ENCODE measurements around the gene CAD.

The CAD gene

DNA sequence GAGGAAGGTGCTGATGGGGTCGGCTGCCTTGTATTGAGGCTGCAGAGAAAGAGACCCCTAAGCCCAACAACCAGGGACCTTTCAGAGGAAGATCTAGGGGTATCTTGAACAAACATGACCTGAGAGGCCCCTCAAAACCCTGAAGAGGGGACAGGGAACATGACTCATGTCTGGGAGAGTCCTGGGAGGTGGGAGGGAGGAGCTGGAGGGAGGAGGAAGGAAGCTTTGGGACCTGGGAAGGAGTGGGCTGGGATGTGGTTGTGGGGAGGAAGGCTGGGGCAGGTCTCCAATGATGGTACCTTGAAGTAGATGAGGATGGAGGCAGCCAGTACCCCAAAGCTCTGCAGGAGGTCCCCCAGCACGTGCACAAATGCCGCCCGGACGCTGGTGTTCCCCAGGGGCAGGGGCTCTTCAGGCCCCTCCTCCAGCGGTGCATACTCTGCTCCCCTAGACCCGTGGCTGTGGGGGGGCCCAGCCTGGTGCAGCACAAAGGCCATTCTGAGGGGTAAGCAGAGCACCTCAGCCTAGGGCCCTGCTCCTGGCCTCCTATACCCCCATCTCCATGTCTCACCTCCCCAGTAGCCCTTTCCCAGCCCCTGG, 39.8 kb downstream of the CAD start:
- H3K36me3 ChIP-seq (ENCODE audit: control insufficient read depth, insufficient read depth, low read length) = no peaks in the 10 kb centered on the region
- H3K9me3 ChIP-seq (ENCODE audit: control insufficient read depth, low read length) = no peaks in the 10 kb centered on the region
- H3K4me1 ChIP-seq (ENCODE audit: control insufficient read depth, insufficient read depth, low read length, poor library complexity, severe bottlenecking) = no peaks in the 10 kb centered on the region
- H3K4me3 ChIP-seq (ENCODE audit: extremely low read depth, insufficient read depth, low read length, poor library complexity, severe bottlenecking) = no peak overlapping the region
- no peak overlapping the region for H3K27ac ChIP-seq (ENCODE audit: low read depth, low read length, severe bottlenecking)
- 83 to 88% methylated on average over 5 to 7 of the region's 7 CpGs for WGBS, 2 experiments (ENCODE audit: insufficient coverage in 2 of 2)

DNA sequence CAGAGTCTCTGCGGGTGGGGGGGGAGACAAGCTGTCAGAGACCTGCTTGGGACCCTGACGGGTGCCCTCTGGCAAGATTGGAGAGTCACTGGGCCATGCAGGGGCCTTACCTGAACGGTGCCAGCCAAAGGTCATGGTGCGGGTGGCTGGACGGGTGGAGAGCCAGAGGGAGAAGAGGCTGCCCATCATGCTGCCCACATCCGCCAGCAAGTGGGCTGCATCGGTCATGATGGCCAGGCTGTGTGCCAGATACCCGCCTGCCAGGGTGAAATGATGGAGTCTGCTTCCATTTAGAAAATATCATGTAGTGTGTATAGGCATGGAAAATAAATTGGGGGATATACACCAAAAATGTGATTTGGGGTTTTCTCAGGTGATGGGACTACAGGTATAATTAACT, 40.9 kb downstream of the CAD start:
- WGBS, 2 experiments (ENCODE audit: insufficient coverage in 2 of 2) = 83 to 92% methylated on average over 8 of the region's 8 CpGs
- Histone ChIP-seq H3K9me3 (ENCODE audit: control insufficient read depth, low read length) (no peaks in the 10 kb centered on the region), H3K36me3 (ENCODE audit: control insufficient read depth, insufficient read depth, low read length) (no peaks in the 10 kb centered on the region), H3K27ac (ENCODE audit: low read depth, low read length, severe bottlenecking) (no peak overlapping the region), H3K4me3 (ENCODE audit: extremely low read depth, insufficient read depth, low read length, poor library complexity, severe bottlenecking) (no peak overlapping the region), H3K4me1 (ENCODE audit: control insufficient read depth, insufficient read depth, low read length, poor library complexity, severe bottlenecking) (peaks cover 2% of the 10 kb centered on the region)

DNA sequence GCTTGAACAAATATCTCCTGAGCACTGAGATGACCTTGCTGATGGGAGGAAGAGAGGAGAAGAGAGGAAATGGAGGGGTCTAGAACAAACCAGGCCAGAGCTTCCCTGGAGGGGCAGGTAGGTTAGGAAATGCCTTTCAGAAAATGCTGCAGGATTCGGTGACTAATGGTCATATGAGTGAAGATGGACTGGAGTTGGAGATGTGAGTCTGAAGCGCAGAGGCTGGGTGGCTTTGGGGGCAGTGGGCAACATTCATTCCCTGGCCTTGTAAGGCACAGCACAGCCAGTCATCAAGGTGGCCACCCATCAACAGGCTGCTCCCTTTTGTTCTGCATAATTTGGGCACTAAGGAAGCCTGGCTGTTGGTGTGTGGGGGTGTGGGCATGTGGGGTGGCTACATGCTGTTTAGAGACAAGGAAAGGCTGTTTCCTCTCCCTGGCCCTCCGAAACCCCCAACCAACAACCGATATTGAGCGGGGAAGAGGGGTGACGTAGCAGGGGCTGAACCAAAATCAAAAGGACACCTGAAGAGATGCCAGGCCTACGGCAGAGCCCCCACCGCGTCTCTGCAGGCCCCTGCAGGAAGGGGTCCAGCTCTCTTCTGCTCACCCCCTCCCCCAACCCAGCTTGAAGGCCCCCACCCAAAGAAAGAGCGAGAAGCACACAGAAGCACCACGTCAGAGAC, 44.2 kb downstream of the CAD start:
- H3K9me3 ChIP-seq (ENCODE audit: control insufficient read depth, low read length) = no peaks in the 10 kb centered on the region
- H3K4me3 ChIP-seq (ENCODE audit: extremely low read depth, insufficient read depth, low read length, poor library complexity, severe bottlenecking) = no peak overlapping the region
- WGBS, 2 experiments (ENCODE audit: insufficient coverage in 2 of 2) = 36 to 76% methylated on average over 5 to 9 of the region's 11 CpGs
- H3K27ac ChIP-seq (ENCODE audit: low read depth, low read length, severe bottlenecking) = no peak overlapping the region
- H3K4me1 ChIP-seq (ENCODE audit: control insufficient read depth, insufficient read depth, low read length, poor library complexity, severe bottlenecking) = peaks cover 8% of the 10 kb centered on the region
- no peaks in the 10 kb centered on the region for H3K36me3 ChIP-seq (ENCODE audit: control insufficient read depth, insufficient read depth, low read length)

DNA sequence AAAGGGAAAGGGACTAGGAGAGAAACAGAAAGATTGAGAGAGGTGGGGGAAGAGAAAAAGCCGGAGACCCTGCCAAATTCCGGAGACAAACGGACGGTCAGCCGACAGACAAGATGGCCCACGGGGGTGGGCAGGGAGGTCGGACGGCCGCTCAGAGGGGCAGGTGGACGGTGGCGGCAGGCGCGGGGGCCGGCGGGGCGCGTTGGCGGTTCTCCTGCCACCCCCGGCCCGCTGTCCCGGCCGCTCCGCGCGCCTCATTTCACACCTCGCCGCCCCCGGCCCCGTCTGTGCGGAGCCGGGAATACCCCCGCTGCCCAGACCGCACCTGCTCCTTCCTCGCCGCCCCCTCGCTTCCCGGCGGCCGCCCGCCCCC, 44.7 kb downstream of the CAD start:
- no peak overlapping the region for H3K4me3 ChIP-seq (ENCODE audit: extremely low read depth, insufficient read depth, low read length, poor library complexity, severe bottlenecking)
- H3K4me1 ChIP-seq (ENCODE audit: control insufficient read depth, insufficient read depth, low read length, poor library complexity, severe bottlenecking) = peaks cover 8% of the 10 kb centered on the region
- no peak overlapping the region for H3K27ac ChIP-seq (ENCODE audit: low read depth, low read length, severe bottlenecking)
- no peaks in the 10 kb centered on the region for H3K9me3 ChIP-seq (ENCODE audit: control insufficient read depth, low read length)
- 3% methylated on average over 23 to 35 of the region's 40 CpGs for WGBS, 2 experiments (ENCODE audit: insufficient coverage in 2 of 2)
- no peaks in the 10 kb centered on the region for H3K36me3 ChIP-seq (ENCODE audit: control insufficient read depth, insufficient read depth, low read length)

DNA sequence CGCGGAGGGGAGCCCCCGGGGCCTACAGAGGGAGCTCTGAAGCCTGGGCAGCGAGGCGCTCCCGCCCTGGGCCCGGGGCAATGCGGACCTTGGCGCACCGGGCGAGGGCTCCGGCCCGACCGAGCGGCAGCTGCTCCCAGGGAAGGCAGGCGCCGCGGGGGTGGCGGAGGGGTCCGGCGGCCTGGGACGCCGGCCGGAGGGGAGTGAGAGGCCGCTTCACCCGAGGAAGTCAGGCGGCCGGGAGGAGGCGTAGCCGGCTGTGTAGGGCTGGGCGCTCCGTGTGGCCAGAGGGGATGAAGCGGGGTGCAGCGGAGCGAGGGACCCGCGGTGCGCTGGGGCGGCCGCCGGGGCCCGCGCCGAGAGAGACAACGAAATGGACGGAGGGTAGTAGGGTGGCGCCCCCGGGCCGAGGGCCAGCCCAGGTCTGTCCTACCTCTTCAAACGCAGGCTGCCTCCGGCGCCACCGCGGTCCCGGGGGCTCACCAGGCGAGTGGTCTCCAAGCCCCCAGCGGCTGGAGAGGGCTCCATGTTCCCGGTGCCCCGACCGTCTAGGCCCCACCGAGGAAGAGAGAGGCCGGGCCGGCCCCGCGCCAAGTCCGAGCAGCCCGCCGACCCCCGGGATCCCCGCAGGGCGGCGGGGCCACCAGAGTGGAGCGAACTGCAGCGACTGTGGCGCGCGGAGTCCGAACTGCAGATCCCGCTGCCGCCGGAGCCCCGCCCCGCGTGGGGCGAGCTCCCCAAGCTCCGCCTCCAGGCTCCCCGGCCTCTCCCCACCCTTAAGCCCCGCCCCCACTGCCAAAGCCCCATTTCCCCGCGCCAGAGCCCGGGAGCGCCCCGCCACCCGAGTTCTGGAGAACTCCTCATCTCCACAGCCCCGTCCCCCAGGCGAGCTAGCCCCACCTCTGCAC, 45.5 kb downstream of the CAD start, which contains the start of gene SLC30A3:
Gene SLC30A3, minus strand, starts transcription at position 669 of the 908 bp plus-strand sequence. Its CDS starts 141 bp downstream, at position 528.
- H3K27ac ChIP-seq (ENCODE audit: low read depth, low read length, severe bottlenecking) = no peak within 1 kb of the TSS
- WGBS, 2 experiments (ENCODE audit: insufficient coverage in 2 of 2) = 1% methylated on average over 51 to 81 of the region's 96 CpGs
- H3K36me3 ChIP-seq (ENCODE audit: control insufficient read depth, insufficient read depth, low read length) = no peaks in the 10 kb centered on the region
- no peaks in the 10 kb centered on the region for H3K9me3 ChIP-seq (ENCODE audit: control insufficient read depth, low read length)
- peak within 1 kb of the TSS; percentile 31 for H3K4me3 ChIP-seq (ENCODE audit: extremely low read depth, insufficient read depth, low read length, poor library complexity, severe bottlenecking)
- peaks cover 8% of the 10 kb centered on the region for H3K4me1 ChIP-seq (ENCODE audit: control insufficient read depth, insufficient read depth, low read length, poor library complexity, severe bottlenecking)

DNA sequence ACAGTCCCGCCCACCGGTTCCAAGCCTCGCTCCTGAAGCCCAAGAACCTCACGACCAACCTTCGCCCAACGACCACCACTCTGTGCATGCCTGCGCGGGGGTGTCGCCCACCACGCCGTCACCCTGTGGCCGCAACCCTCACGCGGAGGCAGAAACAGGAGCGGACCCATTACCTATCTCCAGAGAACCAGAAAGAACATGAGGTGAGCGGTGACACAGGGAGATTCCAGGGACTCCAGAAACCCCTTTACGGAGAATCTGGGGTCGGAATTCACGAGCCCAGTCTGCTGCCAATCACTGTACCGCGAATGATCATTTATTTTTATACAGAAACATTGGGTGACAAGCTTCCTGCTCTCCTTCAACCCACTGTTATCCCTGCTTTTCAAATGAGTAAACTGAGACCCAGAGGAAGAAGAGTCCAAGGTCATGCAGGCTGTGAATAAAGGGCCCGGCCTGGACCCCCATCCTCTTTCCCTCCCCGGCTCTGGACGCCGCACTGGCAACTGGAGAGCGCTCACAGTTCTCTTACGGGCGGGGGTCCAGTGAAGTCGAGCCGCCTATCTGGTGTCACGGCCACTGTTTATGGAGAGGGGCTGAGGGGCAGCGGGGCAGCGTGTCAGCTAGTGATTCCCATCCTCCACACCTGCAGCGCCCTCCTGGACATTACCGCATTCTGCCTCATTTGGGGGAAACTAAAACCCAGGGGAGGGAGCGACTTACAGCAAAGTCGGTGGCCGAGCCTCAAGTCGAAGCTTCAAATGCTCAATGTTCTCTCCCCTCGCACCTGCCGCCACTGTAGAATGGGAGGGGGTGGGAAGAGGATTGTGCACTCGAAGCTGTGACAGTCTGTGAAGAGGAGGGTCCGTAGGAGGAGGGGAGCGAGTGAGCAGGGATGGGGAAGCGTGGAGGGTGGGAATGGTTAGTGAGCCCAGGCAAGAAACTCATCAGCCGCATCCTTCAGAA, 46.4 kb downstream of the CAD start:
- Histone ChIP-seq H3K4me1 (ENCODE audit: control insufficient read depth, insufficient read depth, low read length, poor library complexity, severe bottlenecking) (peaks cover 8% of the 10 kb centered on the region), H3K4me3 (ENCODE audit: extremely low read depth, insufficient read depth, low read length, poor library complexity, severe bottlenecking) (peak overlapping the region; percentile 31), H3K36me3 (ENCODE audit: control insufficient read depth, insufficient read depth, low read length) (no peaks in the 10 kb centered on the region), H3K27ac (ENCODE audit: low read depth, low read length, severe bottlenecking) (no peak overlapping the region), H3K9me3 (ENCODE audit: control insufficient read depth, low read length) (no peaks in the 10 kb centered on the region)
- WGBS, 2 experiments (ENCODE audit: insufficient coverage in 2 of 2) = 2 to 3% methylated on average over 30 to 31 of the region's 46 CpGs

DNA sequence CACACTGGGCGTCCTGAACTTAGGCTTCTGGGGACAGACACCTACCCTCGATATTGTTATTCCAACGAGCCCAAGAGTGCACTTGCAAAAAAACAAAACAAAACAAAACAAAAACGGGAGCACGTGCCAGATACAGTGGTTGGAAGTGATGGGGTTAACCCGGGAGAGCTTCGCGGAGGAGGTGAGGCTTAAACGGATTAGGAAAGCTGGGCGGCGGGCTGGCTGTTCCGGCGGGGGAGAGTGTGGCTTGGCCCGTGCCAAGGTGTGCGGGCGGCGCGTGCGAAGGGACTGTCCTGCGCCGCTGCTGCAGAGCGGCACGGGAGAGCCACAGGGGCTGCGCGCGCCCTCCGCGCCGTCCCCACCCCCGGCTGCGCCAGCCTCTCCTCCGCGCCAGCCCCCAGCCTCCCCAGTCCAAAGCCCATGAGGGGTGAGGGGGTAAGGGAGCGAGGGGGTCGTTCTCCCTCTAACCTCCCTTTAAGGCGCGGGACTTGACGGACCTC, 47.1 kb downstream of the CAD start:
- Histone ChIP-seq H3K36me3 (ENCODE audit: control insufficient read depth, insufficient read depth, low read length) (no peaks in the 10 kb centered on the region), H3K4me1 (ENCODE audit: control insufficient read depth, insufficient read depth, low read length, poor library complexity, severe bottlenecking) (peaks cover 8% of the 10 kb centered on the region), H3K9me3 (ENCODE audit: control insufficient read depth, low read length) (no peaks in the 10 kb centered on the region), H3K27ac (ENCODE audit: low read depth, low read length, severe bottlenecking) (no peak overlapping the region), H3K4me3 (ENCODE audit: extremely low read depth, insufficient read depth, low read length, poor library complexity, severe bottlenecking) (peak overlapping the region; percentile 32)
- 1% methylated on average over 12 to 18 of the region's 38 CpGs for WGBS, 2 experiments (ENCODE audit: insufficient coverage in 2 of 2)

DNA sequence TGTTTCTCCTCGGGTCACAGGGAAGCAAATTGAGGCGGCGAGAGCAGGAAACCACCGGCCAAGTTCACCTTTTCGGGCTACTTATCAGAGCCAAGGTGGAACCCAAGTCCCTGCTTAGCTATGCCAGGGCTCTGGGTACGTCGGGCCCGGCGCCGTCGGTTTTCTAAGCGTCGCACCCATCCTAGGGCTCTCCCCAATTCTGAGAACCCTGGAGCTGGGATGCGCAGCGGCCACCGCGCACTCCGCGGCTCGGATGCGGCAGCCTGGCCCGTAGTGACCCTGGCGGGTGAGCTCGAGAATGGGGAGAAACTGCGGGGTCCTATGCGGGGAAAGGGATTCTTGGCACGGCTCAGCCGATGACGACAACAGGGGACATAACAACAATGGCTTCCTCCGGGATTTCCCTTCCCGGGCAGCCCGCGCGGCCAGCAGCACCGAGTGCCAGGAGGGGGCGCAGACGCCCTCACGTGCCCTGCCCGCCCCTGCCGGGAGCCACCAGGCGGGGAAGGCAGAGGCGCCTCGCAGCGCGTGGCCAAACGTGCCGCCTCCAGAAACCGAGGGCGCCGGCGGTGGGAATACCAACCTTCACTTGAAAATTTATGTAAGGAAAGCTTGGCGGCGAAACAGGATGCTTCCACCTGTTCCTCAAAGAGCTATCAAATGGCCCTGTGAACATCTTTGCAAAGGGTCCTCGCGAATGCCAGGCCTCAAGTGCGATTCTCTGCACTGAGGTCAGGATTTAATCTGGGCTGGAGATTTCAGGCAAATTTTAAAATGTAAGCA, 47.8 kb downstream of the CAD start:
- Histone ChIP-seq H3K36me3 (ENCODE audit: control insufficient read depth, insufficient read depth, low read length) (no peaks in the 10 kb centered on the region), H3K27ac (ENCODE audit: low read depth, low read length, severe bottlenecking) (no peak overlapping the region), H3K4me3 (ENCODE audit: extremely low read depth, insufficient read depth, low read length, poor library complexity, severe bottlenecking) (peak overlapping the region; percentile 32), H3K9me3 (ENCODE audit: control insufficient read depth, low read length) (no peaks in the 10 kb centered on the region), H3K4me1 (ENCODE audit: control insufficient read depth, insufficient read depth, low read length, poor library complexity, severe bottlenecking) (peaks cover 8% of the 10 kb centered on the region)
- WGBS, 2 experiments (ENCODE audit: insufficient coverage in 2 of 2) = 5% methylated on average over 42 to 52 of the region's 56 CpGs

DNA sequence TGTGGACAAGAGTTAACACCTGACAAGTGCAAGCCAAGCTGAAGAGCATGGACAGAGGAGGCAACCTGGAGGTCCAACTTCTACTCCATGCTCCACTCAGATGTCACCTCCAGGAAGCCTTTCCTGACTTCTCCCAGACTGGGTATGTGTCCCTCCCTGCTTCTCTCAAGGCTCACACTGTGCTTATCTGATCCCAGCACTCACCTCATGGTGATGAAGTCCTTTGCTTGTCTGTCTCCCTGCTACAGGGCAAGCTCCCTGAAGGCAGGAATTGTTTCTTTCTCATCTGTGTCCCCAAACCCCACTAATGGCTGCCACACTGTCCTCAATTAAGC, 48.3 kb downstream of the CAD start:
- no peaks in the 10 kb centered on the region for H3K9me3 ChIP-seq (ENCODE audit: control insufficient read depth, low read length)
- H3K36me3 ChIP-seq (ENCODE audit: control insufficient read depth, insufficient read depth, low read length) = no peaks in the 10 kb centered on the region
- peaks cover 8% of the 10 kb centered on the region for H3K4me1 ChIP-seq (ENCODE audit: control insufficient read depth, insufficient read depth, low read length, poor library complexity, severe bottlenecking)
- H3K4me3 ChIP-seq (ENCODE audit: extremely low read depth, insufficient read depth, low read length, poor library complexity, severe bottlenecking) = no peak overlapping the region
- H3K27ac ChIP-seq (ENCODE audit: low read depth, low read length, severe bottlenecking) = no peak overlapping the region
